ENCODE measurements around the gene TEX2. TPM values are rescaled to one million over a fixed set of nuclear protein-coding genes. Genes with fewer than 3 reads are reported as not detected.
A peak's percentile ranks its signal among the peaks of the same experiment; 100 is the strongest.

Gene TEX2
- total RNA-seq (2014; rRNA removed; shearing (Covaris generic)), result 13.4 and 16.7 TPM in 2 replicates

- DNase-seq (ENCODE audit: low read depth), result peak; percentile 84
These were observed at the start of gene TEX2 for GRCh38 chr17:64263000-64263766. Gene TEX2 (minus strand): TSS chr17:64263260. CDS start chr17:64214217, 49,043 bp downstream.

- DNase-seq (ENCODE audit: low read depth), result no peak
These were observed 46.6 kb upstream of the TEX2 start for GRCh38 chr17:64309710-64310109.

- DNase-seq (ENCODE audit: low read depth), result no peak
These were observed 46.0 kb upstream of the TEX2 start for GRCh38 chr17:64309021-64309420.

- peak; percentile 69 for DNase-seq (ENCODE audit: low read depth)
These were observed 43.9 kb upstream of the TEX2 start for GRCh38 chr17:64306850-64307463.

GRCh38 chr17:64304551-64304950, 41.5 kb upstream of the TEX2 start:
- DNase-seq (ENCODE audit: low read depth), result no peak

- no peak for DNase-seq (ENCODE audit: low read depth)
These were observed 37.6 kb upstream of the TEX2 start for GRCh38 chr17:64300699-64300965.

- no peak for DNase-seq (ENCODE audit: low read depth)
These were observed 34.5 kb upstream of the TEX2 start for GRCh38 chr17:64297467-64298088.

GRCh38 chr17:64296246-64296645, 33.2 kb upstream of the TEX2 start:
- DNase-seq (ENCODE audit: low read depth), result no peak

- no peak for DNase-seq (ENCODE audit: low read depth)
These were observed 32.1 kb upstream of the TEX2 start for GRCh38 chr17:64295146-64295545.

- DNase-seq (ENCODE audit: low read depth), result no peak
These were observed 28.3 kb upstream of the TEX2 start for GRCh38 chr17:64291268-64291851.

- DNase-seq (ENCODE audit: low read depth), result no peak
These were observed 26.7 kb upstream of the TEX2 start for GRCh38 chr17:64289741-64290141.

GRCh38 chr17:64282753-64283080, 19.7 kb upstream of the TEX2 start:
- DNase-seq (ENCODE audit: low read depth), result peak; percentile 10

GRCh38 chr17:64281962-64282752, 19.1 kb upstream of the TEX2 start:
- peak; percentile 67 for DNase-seq (ENCODE audit: low read depth)

GRCh38 chr17:64278614-64279013, 15.6 kb upstream of the TEX2 start:
- peak; percentile 59 for DNase-seq (ENCODE audit: low read depth)

- peak; percentile 10 for DNase-seq (ENCODE audit: low read depth)
These were observed 14.9 kb upstream of the TEX2 start for GRCh38 chr17:64277831-64278562.

GRCh38 chr17:64276961-64277505, 14.0 kb upstream of the TEX2 start:
- no peak for DNase-seq (ENCODE audit: low read depth)

GRCh38 chr17:64275016-64275415, 12.0 kb upstream of the TEX2 start:
- no peak for DNase-seq (ENCODE audit: low read depth)

GRCh38 chr17:64273006-64273405, 9.9 kb upstream of the TEX2 start:
- no peak for DNase-seq (ENCODE audit: low read depth)

- DNase-seq (ENCODE audit: low read depth), result no peak
These were observed 7.8 kb upstream of the TEX2 start for GRCh38 chr17:64270885-64271284.

GRCh38 chr17:64269687-64270649, 6.9 kb upstream of the TEX2 start:
- no peak for DNase-seq (ENCODE audit: low read depth)

All from RPMI7951 (cell line).